CD4-positive, alpha-beta T cell (primary cell): ENCODE measurements around the gene LAMA2. TPM values are rescaled to one million over a fixed set of nuclear protein-coding genes. Genes with fewer than 3 reads are reported as not detected.

Experiments used
- ATAC-seq: fragments of 200-7000 bp; cut with Tn5 transposase; one replicate; pipeline ENCODE4 v1.10.0; 2022; ENCODE audit warnings: mild to moderate bottlenecking; ENCODE audit not compliant: poor library complexity
- CTCF ChIA-PET: fragments of 350-600 bp; sonication (Branson Sonifier 250); formaldehyde crosslinking; loops from one replicate; lab custom pipeline; 2021; ENCODE audit warnings: antibody characterized with exemption, inconsistent platforms; lab: Charles Lee
- POLR2A ChIA-PET: fragments of 350-600 bp; sonication (Branson Sonifier 250); formaldehyde crosslinking; loops from one replicate; lab custom pipeline; 2021; ENCODE audit warnings: antibody characterized with exemption, inconsistent platforms; lab: Charles Lee
- DNase-seq, 14 experiments: peaks; one replicate each; pipeline ENCODE4 v3.0.0-alpha.2; 2013 to 2020; ENCODE audit warnings: mixed read lengths in 2 of 14
- H3K27ac ChIP-seq, 2 donors: one replicate each; pipeline versions ENCODE4 v1.5.1 to v1.7.0; 2013; ENCODE audit warnings: low read length in 2 of 2, low read depth in 1 of 2, mild to moderate bottlenecking in 1 of 2
- H3K27me3 ChIP-seq, 2 experiments: 1 replicate in 1 of 2; 2 replicates in 1 of 2; pipeline versions ENCODE4 v1.6.1 to v1.7.0; 2013; ENCODE audit warnings: low read length in 2 of 2, control low read depth in 1 of 2, mild to moderate bottlenecking in 1 of 2, moderate library complexity in 1 of 2; ENCODE audit not compliant: insufficient read depth in 2 of 2, control insufficient read depth in 1 of 2
- H3K36me3 ChIP-seq: one replicate; pipeline ENCODE4 v1.6.1; 2013; ENCODE audit warnings: low read length, control low read depth; ENCODE audit not compliant: insufficient read depth
- H3K4me1 ChIP-seq: one replicate; pipeline ENCODE4 v1.6.1; 2013; ENCODE audit warnings: low read length, control low read depth; ENCODE audit not compliant: insufficient read depth
- H3K4me3 ChIP-seq: one replicate; pipeline ENCODE4 v1.5.1; 2013; ENCODE audit warnings: mild to moderate bottlenecking, low read length, moderate library complexity
- H3K9me3 ChIP-seq, 2 experiments: 1 replicate in 1 of 2; 2 replicates in 1 of 2; pipeline versions ENCODE4 v1.6.1 to v1.7.0; 2013; ENCODE audit warnings: low read length in 2 of 2, mild to moderate bottlenecking in 2 of 2, control low read depth in 1 of 2, moderate library complexity in 1 of 2; ENCODE audit not compliant: control insufficient read depth in 1 of 2, insufficient read depth in 1 of 2
- H3K27ac Mint-ChIP-seq: one replicate; pipeline ENCODE4 v1.8.0; 2020; ENCODE audit warnings: mixed read lengths
- H3K27me3 Mint-ChIP-seq: one replicate; pipeline ENCODE4 v1.8.0; 2021; ENCODE audit warnings: mixed read lengths
- H3K36me3 Mint-ChIP-seq: one replicate; pipeline ENCODE4 v1.8.0; 2021; ENCODE audit warnings: low read depth, mixed read lengths
- H3K4me1 Mint-ChIP-seq: one replicate; pipeline ENCODE4 v1.8.0; 2021; ENCODE audit warnings: low read depth, mixed read lengths
- H3K4me3 Mint-ChIP-seq: one replicate; pipeline ENCODE4 v1.8.0; 2020; ENCODE audit warnings: mild to moderate bottlenecking, mixed read lengths
- H3K9me3 Mint-ChIP-seq: one replicate; pipeline ENCODE4 v1.8.0; 2020; ENCODE audit warnings: mixed read lengths
- intact Hi-C, 2 experiments: fragments of 100-400 bp; cut with DNase I in 1 of 2; cut with micrococcal nuclease in 1 of 2; formaldehyde crosslinking; loops; one replicate each; pipeline versions ENCODE4 v1.15.1 to v1.9.0; 2023 to 2025; cut with DNase I, micrococcal nuclease
- total RNA-seq, 174 experiments: library from RNA in 2 of 174; stranded (reverse) in 2 of 174; gene quantifications; one replicate each; pipeline ENCODE4 v1.2.3 and lab custom pipeline; 2021 to 2026
- TF ChIP-seq, protein P1 (sequence below): fragments of 200-600 bp; IDR thresholded peaks from one replicate; pipeline ENCODE4 v1.8.0; 2022; ENCODE audit warnings: antibody characterized with exemption, mild to moderate bottlenecking

LAMA2 gene
- total RNA-seq, 2 experiments from 2014 or later: 0.05 to 0.06 TPM

DNA sequence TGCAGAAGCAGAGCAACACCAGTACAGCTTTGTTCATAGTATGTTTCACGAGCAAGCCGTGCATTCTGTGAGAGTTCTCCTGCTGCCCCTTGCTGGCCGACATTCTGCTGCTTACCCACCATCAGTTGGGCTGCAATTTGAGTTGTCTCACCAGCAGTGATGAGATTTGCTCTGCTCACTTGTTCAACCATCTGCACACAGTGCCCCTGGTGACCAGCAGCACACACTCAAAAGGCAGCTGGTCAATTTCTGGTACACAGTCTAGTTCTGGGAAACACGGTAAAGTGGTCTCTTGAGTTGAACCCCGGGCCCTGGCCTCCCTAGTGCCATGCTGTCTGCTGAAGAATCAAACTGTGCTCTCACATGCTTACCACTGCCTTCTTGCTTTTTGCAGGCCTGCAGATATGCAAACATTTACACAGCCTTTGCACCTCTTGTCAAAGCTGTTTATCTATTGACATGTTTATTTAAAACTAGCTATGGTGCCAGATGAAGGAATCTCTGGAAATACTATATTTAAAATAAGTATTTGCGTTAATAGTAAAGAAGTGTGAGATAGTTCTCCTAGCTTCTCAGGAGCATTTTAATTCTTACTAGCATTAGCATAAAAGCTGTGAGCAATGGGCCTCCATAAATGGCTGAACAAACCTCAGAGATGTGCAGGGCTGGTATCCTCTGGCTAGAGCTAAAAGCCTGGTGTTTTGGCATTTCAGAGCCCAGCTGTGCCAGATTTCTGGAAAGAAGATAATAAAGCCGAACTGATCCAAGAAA is 592.7 kb downstream of the LAMA2 start:
- no peaks in the 10 kb centered on the region for H3K27me3 Mint-ChIP-seq

DNA sequence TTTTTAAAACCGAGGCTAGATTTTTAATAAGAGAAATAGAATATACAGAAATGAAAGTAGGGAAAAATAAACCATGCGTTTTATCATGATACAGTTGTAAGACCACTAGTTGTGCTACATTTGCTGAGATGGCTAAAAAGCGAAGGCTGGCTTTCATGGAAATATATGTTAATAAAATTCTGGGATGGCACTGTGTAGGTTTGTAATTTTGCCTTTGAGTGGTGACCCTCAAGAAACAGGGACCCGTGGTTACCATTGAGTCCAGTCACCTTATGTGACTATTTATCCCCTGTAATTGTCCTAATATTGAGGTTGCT is 593.3 kb downstream of the LAMA2 start:
- Histone ChIP-seq H3K27ac (no peak overlapping the region), H3K4me3 (no peak overlapping the region), H3K36me3 (no peaks in the 10 kb centered on the region), H3K4me1 (no peaks in the 10 kb centered on the region), H3K27me3 (no peaks in the 10 kb centered on the region), H3K9me3 (no peaks in the 10 kb centered on the region)
- ATAC-seq: no peak
- ChIA-PET CTCF (interaction anchor here (1.3 kb wide), 1 partner anchor 10 kb away, joined by 3 read pairs; no protein-coding TSS in a partner anchor), POLR2A (no interaction called here)
- Mint-ChIP-seq H3K9me3 (no peaks in the 10 kb centered on the region), H3K27ac (no peak overlapping the region), H3K4me1 (no peaks in the 10 kb centered on the region), H3K36me3 (no peaks in the 10 kb centered on the region), H3K27me3 (no peaks in the 10 kb centered on the region), H3K4me3 (no peak overlapping the region)
- no peak for DNase-seq
- intact Hi-C loops: no loop called here
- TF ChIP-seq, protein P1, sequence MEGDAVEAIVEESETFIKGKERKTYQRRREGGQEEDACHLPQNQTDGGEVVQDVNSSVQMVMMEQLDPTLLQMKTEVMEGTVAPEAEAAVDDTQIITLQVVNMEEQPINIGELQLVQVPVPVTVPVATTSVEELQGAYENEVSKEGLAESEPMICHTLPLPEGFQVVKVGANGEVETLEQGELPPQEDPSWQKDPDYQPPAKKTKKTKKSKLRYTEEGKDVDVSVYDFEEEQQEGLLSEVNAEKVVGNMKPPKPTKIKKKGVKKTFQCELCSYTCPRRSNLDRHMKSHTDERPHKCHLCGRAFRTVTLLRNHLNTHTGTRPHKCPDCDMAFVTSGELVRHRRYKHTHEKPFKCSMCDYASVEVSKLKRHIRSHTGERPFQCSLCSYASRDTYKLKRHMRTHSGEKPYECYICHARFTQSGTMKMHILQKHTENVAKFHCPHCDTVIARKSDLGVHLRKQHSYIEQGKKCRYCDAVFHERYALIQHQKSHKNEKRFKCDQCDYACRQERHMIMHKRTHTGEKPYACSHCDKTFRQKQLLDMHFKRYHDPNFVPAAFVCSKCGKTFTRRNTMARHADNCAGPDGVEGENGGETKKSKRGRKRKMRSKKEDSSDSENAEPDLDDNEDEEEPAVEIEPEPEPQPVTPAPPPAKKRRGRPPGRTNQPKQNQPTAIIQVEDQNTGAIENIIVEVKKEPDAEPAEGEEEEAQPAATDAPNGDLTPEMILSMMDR: no peak

More for the DNA sequence above, 592.7 kb downstream of the LAMA2 start:
- Mint-ChIP-seq H3K27ac (no peak overlapping the region), H3K9me3 (no peaks in the 10 kb centered on the region), H3K36me3 (no peaks in the 10 kb centered on the region), H3K4me1 (no peaks in the 10 kb centered on the region), H3K4me3 (no peak overlapping the region)
- no peaks in the 10 kb centered on the region for H3K36me3 ChIP-seq
- CTCF ChIA-PET: interaction anchor here (1.3 kb wide), 1 partner anchor 9 kb away, joined by 3 read pairs; no protein-coding TSS in a partner anchor
- DNase-seq (no peak), ATAC-seq (no peak)
- POLR2A ChIA-PET: no interaction called here
- TF ChIP-seq, protein P1: no peak
- H3K4me3 ChIP-seq: no peak overlapping the region
- no peaks in the 10 kb centered on the region for H3K9me3 ChIP-seq
- no peak overlapping the region for H3K27ac ChIP-seq
- no peaks in the 10 kb centered on the region for H3K27me3 ChIP-seq
- intact Hi-C loops: no loop called here
- no peaks in the 10 kb centered on the region for H3K4me1 ChIP-seq

DNA sequence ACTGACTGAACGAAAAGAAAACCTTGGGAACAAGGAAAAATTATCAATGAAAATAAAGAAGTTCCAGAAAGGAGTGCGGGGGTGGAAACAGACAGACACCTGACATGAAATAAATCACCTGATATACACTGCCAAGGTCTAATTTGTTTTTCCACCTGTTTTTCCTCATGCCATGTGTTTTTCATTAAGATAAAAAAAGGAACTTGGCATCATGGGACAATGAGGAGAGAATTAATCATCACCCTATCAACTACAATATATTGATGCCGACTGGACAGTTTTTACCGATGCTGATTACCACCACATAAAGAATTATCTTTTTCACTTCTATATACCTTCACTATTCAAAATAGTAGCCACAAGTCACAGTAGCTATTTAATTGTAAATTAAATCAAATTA is 593.9 kb downstream of the LAMA2 start:
- CTCF ChIA-PET: interaction anchor here (0.5 kb wide), 1 partner anchor 105 kb away, joined by 3 read pairs; no protein-coding TSS in a partner anchor

More for the DNA sequence above, 593.9 kb downstream of the LAMA2 start:
- no peak overlapping the region for H3K27ac ChIP-seq
- no peaks in the 10 kb centered on the region for H3K9me3 ChIP-seq
- TF ChIP-seq, protein P1: no peak
- no peaks in the 10 kb centered on the region for H3K27me3 ChIP-seq
- H3K4me3 Mint-ChIP-seq: no peak overlapping the region
- no peak overlapping the region for H3K27ac Mint-ChIP-seq
- H3K4me1 Mint-ChIP-seq: no peaks in the 10 kb centered on the region
- intact Hi-C loops: no loop called here
- POLR2A ChIA-PET: no interaction called here
- no peaks in the 10 kb centered on the region for H3K4me1 ChIP-seq
- H3K4me3 ChIP-seq: no peak overlapping the region
- ATAC-seq: no peak
- no peaks in the 10 kb centered on the region for H3K9me3 Mint-ChIP-seq
- no peaks in the 10 kb centered on the region for H3K36me3 ChIP-seq
- no peaks in the 10 kb centered on the region for H3K27me3 Mint-ChIP-seq
- H3K36me3 Mint-ChIP-seq: no peaks in the 10 kb centered on the region
- DNase-seq: no peak
